ENCODE results near the gene CELF5.
"Not testable (repeated sequence)": the region's sequence is repeated elsewhere in the genome, so short reads cannot be mapped to it uniquely, and the experiment has no call there.

CELF5 gene

DNA sequence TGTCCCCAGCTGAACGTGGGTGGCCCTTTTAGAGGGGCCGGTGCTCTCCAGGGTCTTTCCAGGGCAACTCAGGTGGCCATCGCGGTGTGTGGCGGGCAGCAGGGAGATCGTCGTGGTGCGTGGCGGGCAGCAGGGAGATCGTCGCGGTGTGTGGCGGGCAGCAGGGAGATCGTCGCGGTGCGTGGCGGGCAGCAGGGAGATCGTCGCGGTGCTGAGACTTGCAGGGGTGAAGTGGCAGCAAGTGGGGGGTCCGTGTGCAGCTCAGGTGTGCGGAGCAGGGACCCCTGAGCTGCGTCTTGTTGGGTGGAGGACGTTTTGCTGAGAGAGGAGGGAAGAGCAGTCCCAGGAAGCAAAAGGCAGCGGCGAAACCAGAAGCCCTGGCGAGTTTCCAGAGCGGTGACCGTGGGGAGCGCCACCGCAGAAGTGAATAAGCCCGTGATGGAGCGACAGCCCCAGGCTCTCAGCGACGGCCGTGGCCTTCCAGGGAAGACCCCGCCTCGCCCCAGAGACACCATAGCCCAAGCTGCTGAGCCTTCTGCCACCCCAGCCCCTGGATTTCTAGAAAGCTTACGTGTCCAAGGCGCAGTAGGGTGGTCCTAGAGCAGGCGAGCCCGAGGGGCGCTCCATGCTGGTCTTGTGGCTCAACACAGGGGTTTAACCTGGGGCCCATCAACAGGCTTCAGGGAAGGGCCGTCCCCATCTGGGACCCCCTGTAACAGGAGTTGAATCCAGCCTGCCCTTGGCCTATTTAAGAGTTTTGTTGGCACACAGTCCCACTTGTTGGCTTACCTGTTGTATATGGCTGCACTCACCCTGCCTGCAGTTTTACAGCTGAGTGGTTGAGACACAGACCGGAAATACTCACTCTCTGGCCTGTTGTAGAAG lies 33.3 kb upstream of the CELF5 start:
- no peak overlapping the region for H3K4me3 ChIP-seq (ENCODE audit: control insufficient read depth, low read depth, low read length)
- DNase-seq (ENCODE audit: low read depth), result no peak
- TF ChIP-seq, protein P1, sequence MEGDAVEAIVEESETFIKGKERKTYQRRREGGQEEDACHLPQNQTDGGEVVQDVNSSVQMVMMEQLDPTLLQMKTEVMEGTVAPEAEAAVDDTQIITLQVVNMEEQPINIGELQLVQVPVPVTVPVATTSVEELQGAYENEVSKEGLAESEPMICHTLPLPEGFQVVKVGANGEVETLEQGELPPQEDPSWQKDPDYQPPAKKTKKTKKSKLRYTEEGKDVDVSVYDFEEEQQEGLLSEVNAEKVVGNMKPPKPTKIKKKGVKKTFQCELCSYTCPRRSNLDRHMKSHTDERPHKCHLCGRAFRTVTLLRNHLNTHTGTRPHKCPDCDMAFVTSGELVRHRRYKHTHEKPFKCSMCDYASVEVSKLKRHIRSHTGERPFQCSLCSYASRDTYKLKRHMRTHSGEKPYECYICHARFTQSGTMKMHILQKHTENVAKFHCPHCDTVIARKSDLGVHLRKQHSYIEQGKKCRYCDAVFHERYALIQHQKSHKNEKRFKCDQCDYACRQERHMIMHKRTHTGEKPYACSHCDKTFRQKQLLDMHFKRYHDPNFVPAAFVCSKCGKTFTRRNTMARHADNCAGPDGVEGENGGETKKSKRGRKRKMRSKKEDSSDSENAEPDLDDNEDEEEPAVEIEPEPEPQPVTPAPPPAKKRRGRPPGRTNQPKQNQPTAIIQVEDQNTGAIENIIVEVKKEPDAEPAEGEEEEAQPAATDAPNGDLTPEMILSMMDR (IDR thresholded peaks at IDR 0.05; ENCODE audit: control insufficient read depth, insufficient read depth, low read depth, low read length, missing control alignments), result no peak

DNA sequence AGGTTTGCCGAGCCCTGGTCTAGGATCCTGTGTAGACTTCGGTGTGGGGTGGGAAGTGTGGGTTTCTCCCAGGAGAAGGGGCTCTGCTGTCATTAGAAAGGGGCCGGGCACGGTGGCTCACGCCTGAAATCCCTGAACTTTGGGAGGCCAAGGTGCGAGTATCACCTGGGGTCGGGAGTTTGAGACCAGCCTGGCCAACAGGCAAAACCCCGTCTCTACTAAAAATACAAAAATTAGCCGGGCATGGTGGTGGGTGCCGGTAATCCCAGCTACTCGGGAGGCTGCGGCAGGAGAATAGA lies 32.7 kb upstream of the CELF5 start:
- not testable (repeated sequence) for DNase-seq (ENCODE audit: low read depth); H3K4me3 ChIP-seq (ENCODE audit: control insufficient read depth, low read depth, low read length)

DNA sequence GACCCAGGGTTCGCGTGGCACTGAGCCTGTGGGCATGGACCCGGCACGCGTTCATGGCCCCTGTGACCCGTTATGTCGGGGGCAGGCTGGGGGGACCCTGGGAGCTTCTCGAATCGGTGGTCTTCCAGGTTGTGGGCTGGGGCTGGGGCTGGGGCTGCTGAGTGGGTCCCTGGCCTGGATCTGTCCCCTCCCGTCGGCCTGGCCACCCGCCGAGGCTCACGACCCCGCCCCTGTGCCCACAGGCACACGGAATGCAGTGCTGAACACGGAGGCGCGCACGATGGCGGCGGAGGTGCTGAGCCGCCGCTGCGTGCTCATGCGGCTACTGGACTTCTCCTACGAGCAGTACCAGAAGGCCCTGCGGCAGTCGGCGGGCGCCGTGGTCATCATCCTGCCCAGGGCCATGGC lies 32.2 kb upstream of the CELF5 start:
- H3K4me3 ChIP-seq (ENCODE audit: control insufficient read depth, low read depth, low read length), result no peak overlapping the region
- TF ChIP-seq, protein P1 (IDR thresholded peaks at IDR 0.05; ENCODE audit: control insufficient read depth, insufficient read depth, low read depth, low read length, missing control alignments), result no peak
- DNase-seq (ENCODE audit: low read depth), result no peak

DNA sequence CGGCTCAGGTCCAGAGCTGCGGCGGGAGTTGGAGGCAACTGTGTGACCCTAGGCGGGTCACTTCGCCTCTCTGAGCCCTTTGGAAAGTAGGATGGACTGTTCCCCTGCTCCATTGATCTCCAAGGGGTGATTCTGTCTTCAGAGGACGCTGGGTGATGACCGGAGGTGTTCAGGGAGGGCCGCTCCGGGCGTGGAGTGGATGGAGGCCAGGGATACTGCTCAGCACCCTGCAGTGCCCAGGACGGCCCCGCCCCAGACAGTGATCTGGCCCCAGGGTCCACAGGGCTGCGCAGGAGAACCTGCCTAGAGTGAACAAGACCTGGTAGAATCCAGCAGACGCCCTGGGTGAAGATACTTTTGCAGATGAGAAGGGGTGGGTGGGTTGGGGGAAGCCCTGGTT lies 31.8 kb upstream of the CELF5 start:
- DNase-seq (ENCODE audit: low read depth), result no peak
- TF ChIP-seq, protein P1 (IDR thresholded peaks at IDR 0.05; ENCODE audit: control insufficient read depth, insufficient read depth, low read depth, low read length, missing control alignments), result no peak
- no peak overlapping the region for H3K4me3 ChIP-seq (ENCODE audit: control insufficient read depth, low read depth, low read length)

DNA sequence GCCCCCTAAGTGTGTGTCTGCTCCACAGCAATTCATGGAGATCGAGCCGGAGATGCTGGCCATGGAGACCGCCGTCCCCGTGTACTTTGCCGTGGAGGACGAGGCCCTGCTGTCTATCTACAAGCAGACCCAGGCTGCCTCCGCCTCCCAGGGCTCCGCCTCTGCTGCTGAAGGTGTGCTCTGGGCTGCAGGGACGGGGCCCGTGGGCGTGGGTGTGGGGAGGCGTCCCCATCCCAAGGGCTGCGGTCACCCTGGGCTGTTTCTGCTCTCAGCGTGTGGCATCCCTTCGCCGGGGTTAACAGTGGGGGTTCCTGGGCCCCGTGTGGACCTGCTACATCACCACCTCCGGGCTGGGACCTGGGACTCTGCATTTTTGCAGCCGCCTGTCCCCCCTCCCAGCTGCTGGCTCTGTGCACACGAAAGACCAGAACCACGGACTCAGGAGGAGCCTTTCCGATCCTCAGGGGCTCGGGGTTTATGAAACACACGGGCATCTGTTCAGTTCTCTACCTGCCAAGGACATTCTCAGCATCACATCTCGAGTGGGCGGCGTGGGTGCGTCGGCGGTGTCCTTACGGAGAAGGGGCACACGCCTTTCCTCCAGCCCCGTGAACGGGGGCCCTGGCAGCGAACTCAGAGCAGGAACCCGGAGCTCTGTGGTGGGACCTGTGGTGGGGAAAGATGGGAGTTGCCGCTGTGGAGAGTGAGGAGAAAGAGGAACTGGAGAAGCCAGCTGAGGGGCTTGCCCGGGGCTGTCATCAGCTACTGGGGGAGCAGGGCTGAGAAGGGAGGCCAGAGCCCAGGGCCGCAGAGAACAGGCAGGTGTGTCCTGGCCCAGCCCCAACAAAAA lies 31.0 kb upstream of the CELF5 start:
- TF ChIP-seq, protein P1 (IDR thresholded peaks at IDR 0.05; ENCODE audit: control insufficient read depth, insufficient read depth, low read depth, low read length, missing control alignments), result no peak
- DNase-seq (ENCODE audit: low read depth), result no peak
- H3K4me3 ChIP-seq (ENCODE audit: control insufficient read depth, low read depth, low read length), result no peak overlapping the region

DNA sequence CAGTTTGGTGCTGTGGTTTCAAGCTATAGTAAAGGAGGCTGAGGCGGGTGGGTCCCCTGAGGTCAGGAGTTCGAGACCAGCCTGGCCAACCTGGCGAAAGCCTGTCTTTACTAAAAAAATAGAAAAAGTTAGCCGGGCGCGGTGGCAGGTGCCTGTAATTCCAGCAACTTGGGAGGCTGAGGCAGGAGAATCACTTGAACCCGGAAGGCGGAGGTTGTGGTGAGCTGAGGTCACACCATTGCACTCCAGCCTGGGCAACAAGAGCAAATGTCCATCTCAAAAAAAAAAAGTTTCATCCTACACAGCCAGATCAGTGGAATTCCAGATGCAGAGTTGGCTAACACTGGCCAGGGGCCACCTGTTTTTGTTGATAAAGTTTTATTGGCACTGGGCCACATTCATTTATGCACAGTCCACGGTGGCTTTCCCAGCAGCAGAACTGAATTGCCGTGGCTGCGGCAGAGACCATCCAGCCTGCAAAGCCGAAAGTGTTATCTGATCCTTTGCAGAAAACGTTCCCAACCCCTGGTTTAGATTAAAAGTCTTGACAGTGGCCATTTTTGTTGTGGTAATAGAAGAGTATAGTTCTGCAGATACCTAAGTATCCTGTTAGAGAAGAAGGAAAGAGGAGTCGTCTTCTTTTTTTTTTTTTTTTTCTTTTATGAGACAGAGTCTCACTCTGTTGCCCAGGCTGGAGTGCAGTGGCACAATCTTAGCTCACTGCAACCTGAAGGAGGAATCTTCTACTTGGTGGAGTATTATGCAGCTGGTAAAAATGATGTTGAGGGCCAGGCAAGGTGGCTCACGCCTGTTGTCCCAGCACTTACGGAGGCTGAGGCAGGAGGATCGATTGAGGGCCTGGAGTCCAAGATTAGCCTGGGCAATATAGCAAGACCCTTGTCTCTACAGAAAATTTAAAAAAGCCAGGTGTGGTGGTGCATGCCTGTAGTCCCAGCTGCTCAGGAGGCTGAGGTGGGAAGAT lies 30.1 kb upstream of the CELF5 start:
- TF ChIP-seq, protein P1 (IDR thresholded peaks at IDR 0.05; ENCODE audit: control insufficient read depth, insufficient read depth, low read depth, low read length, missing control alignments), result no peak
- no peak for DNase-seq (ENCODE audit: low read depth)
- no peak overlapping the region for H3K4me3 ChIP-seq (ENCODE audit: control insufficient read depth, low read depth, low read length)

All from AG09309 (cell line).